DND-41 (cell line): ENCODE data around the gene CMTM2.

Experiments used
- ATAC-seq: fragments of 200-7000 bp; cut with Tn5 transposase; 3 replicates; pipeline ENCODE4 v1.9.1; 2021; ENCODE audit warnings: low read depth; ENCODE audit not compliant: insufficient read depth
- DNase-seq: peaks from one replicate; pipeline ENCODE4 v3.0.0-alpha.2; 2020
- H2AFZ ChIP-seq: 2 replicates; pipeline ENCODE4 v1.6.0; 2012; ENCODE audit warnings: low read depth, low read length
- H3K27ac ChIP-seq: 2 replicates; pipeline ENCODE4 v1.5.1; 2012; ENCODE audit warnings: low read length, inconsistent platforms
- H3K27me3 ChIP-seq: fragments of 200-600 bp; sonication (generic); 2 replicates; pipeline ENCODE4 v1.6.0; 2012; ENCODE audit warnings: low read length, mild to moderate bottlenecking, inconsistent platforms; ENCODE audit not compliant: insufficient read depth, poor library complexity
- H3K36me3 ChIP-seq: 2 replicates; pipeline ENCODE4 v1.5.1; 2012; ENCODE audit warnings: low read length, inconsistent platforms; ENCODE audit not compliant: insufficient read depth
- H3K4me1 ChIP-seq: 2 replicates; pipeline ENCODE4 v1.5.1; 2012; ENCODE audit warnings: mild to moderate bottlenecking, low read length; ENCODE audit not compliant: insufficient read depth
- H3K4me2 ChIP-seq: 2 replicates; pipeline ENCODE4 v1.6.0; 2012; ENCODE audit warnings: mild to moderate bottlenecking, moderate library complexity, low read length, inconsistent platforms; ENCODE audit not compliant: insufficient read depth
- H3K4me3 ChIP-seq, 2 experiments: fragments of 200-600 bp in 1 of 2; shearing (Covaris generic) in 1 of 2; 2 replicates each; pipeline ENCODE4 v1.5.1; 2012 to 2016; ENCODE audit warnings: inconsistent platforms in 2 of 2, low read length in 2 of 2, mild to moderate bottlenecking in 2 of 2, low read depth in 1 of 2, moderate library complexity in 1 of 2
- H3K79me2 ChIP-seq: 2 replicates; pipeline ENCODE4 v1.6.0; 2012; ENCODE audit warnings: low read length, inconsistent platforms; ENCODE audit not compliant: insufficient read depth
- H3K9ac ChIP-seq: 2 replicates; pipeline ENCODE4 v1.6.0; 2012; ENCODE audit warnings: low read depth, mild to moderate bottlenecking, inconsistent platforms, low read length, moderate library complexity
- H3K9me3 ChIP-seq: 2 replicates; pipeline ENCODE4 v1.5.1; 2012; ENCODE audit warnings: low read length, moderate library complexity, mild to moderate bottlenecking, inconsistent platforms; ENCODE audit not compliant: insufficient read depth, severe bottlenecking
- H4K20me1 ChIP-seq: 2 replicates; pipeline ENCODE4 v1.6.0; 2012; ENCODE audit warnings: low read length; ENCODE audit not compliant: insufficient read depth
- CTCF ChIP-seq: IDR thresholded peaks from 2 replicates; pipeline ENCODE4 v1.5.1; 2012; ENCODE audit warnings: borderline replicate concordance, low read length, moderate library complexity, mild to moderate bottlenecking; ENCODE audit not compliant: poor library complexity, severe bottlenecking; ENCODE audit errors: extremely low read depth
- EZH2 ChIP-seq: IDR thresholded peaks from 3 replicates; pipeline ENCODE4 v1.6.1; 2012; ENCODE audit warnings: borderline replicate concordance, low read depth, mild to moderate bottlenecking, moderate library complexity, low read length, inconsistent platforms; ENCODE audit not compliant: severe bottlenecking

Gene CMTM2

GRCh38 chr16:66548068-66548467, 31.2 kb upstream of the CMTM2 start:
- Histone ChIP-seq H3K9me3 (no peaks in the 10 kb centered on the region), H2AFZ (no peak overlapping the region), H3K27ac (peak overlapping the region; percentile 97), H4K20me1 (no peaks in the 10 kb centered on the region), H3K9ac (0 out of 2 replicates have a peak overlapping the region, but pooled peaks have one; percentile 71), H3K27me3 (no peaks in the 10 kb centered on the region), H3K36me3 (no peaks in the 10 kb centered on the region; the same call in none of the 2 replicates), H3K79me2 (peaks cover 22% of the 10 kb centered on the region), H3K4me3 (no peak overlapping the region), H3K4me1 (peaks cover 53% of the 10 kb centered on the region), H3K4me2 (peak overlapping the region; percentile 70; the same call in 1 of the 2 replicates)
- DNase-seq (no peak), ATAC-seq (no peak)
- no peak for TF ChIP-seq CTCF
- TF ChIP-seq EZH2, result no peak

- DNase-seq, result no peak
- peak overlapping the region; percentile 71 for H3K9ac ChIP-seq
- peaks cover 30% of the 10 kb centered on the region for H3K79me2 ChIP-seq
- no peaks in the 10 kb centered on the region for H3K27me3 ChIP-seq
- TF ChIP-seq EZH2 (no peak), CTCF (no peak)
- H3K4me3 ChIP-seq, result peak overlapping the region in 1 of 2 experiments; percentile 86; a peak in 2 of 4 replicates
- peaks cover 61% of the 10 kb centered on the region for H3K4me1 ChIP-seq
- peaks cover 6% of the 10 kb centered on the region; the same call in 1 of the 2 replicates for H4K20me1 ChIP-seq
- peak overlapping the region; percentile 70 for H3K4me2 ChIP-seq
- H3K9me3 ChIP-seq, result no peaks in the 10 kb centered on the region
- ATAC-seq, result no peak
- H3K27ac ChIP-seq, result peak overlapping the region; percentile 97
- peak overlapping the region; percentile 69 for H2AFZ ChIP-seq
- H3K36me3 ChIP-seq, result peaks cover 7% of the 10 kb centered on the region
These were observed 30.4 kb upstream of the CMTM2 start for GRCh38 chr16:66548868-66549267.

GRCh38 chr16:66549284-66550131, 29.8 kb upstream of the CMTM2 start, which contains the start of gene TK2:
Gene TK2, minus strand, starts transcription at chr16:66550122. Its CDS starts 61 bp downstream, at chr16:66550061.
- Histone ChIP-seq H3K36me3 (peaks cover 13% of the 10 kb centered on the region), H3K4me3 (peak within 1 kb of the TSS; percentile 28 to 86; a peak in 3 of 4 replicates), H2AFZ (peak within 1 kb of the TSS; percentile 69), H3K4me1 (peaks cover 68% of the 10 kb centered on the region), H4K20me1 (peaks cover 13% of the 10 kb centered on the region; the same call in 1 of the 2 replicates), H3K4me2 (peak within 1 kb of the TSS; percentile 70), H3K27me3 (no peaks in the 10 kb centered on the region), H3K9me3 (no peaks in the 10 kb centered on the region), H3K9ac (peak within 1 kb of the TSS; percentile 71), H3K79me2 (peaks cover 37% of the 10 kb centered on the region), H3K27ac (peak within 1 kb of the TSS; percentile 97)
- DNase-seq (peak; percentile 84), ATAC-seq (peak; percentile 70)
- TF ChIP-seq CTCF (peak; percentile 7), EZH2 (no peak)
